Astrocyte of the cerebellum (primary cell): ENCODE measurements around the gene NSD2.

Experiments used
- DNase-seq: peaks from one replicate; pipeline ENCODE4 v3.0.0-alpha.2; 2011; ENCODE audit warnings: low read depth
- H3K4me3 ChIP-seq: 2 replicates; pipeline ENCODE4 v1.5.1; 2011; ENCODE audit warnings: mild to moderate bottlenecking, low read depth, low read length, moderate library complexity
- in situ Hi-C: cut with HindIII; loops from 2 replicates; pipeline ENCODE4 v1.10.0; 2017; ENCODE audit warnings: low sequenced_read_pairs
- TF ChIP-seq, protein P1 (sequence below): IDR thresholded peaks from 2 replicates; pipeline ENCODE4 v1.5.1; 2012; ENCODE audit warnings: low read length, low read depth, moderate library complexity, mild to moderate bottlenecking; ENCODE audit errors: missing control alignments

The NSD2 gene

DNA sequence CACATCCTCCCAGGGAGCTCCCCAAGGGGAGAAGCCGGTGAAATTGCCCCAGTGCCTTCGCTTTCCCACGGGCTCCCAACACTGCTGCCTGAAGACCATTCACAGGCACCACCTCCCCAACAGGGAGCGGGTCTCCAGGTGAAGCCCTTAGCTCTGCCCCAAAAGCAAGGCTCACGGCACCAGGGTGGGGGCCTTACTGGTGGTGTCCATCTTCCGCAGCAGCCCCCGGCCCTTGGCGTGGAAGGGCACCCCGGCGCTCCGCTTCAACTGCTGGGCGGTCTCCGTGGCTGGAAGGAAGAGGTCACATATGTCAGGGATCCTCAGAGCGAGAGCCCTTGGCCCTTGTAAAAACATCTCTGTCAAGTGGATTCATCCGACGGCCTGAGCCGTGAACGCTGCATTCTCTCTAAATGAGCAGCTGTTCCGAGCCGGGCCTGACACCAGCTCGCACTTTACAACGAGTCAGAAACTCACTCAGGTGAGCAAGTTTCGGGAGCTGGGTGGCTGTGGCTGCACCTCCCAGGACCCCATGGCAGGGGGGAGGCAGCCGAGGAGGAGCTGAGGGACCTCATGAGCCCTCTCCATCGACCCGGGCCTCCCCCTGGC, 116.6 kb downstream of the NSD2 start:
- DNase-seq = no peak
- in situ Hi-C loops = no loop called here
- H3K4me3 ChIP-seq = no peak overlapping the region
- TF ChIP-seq, protein P1, sequence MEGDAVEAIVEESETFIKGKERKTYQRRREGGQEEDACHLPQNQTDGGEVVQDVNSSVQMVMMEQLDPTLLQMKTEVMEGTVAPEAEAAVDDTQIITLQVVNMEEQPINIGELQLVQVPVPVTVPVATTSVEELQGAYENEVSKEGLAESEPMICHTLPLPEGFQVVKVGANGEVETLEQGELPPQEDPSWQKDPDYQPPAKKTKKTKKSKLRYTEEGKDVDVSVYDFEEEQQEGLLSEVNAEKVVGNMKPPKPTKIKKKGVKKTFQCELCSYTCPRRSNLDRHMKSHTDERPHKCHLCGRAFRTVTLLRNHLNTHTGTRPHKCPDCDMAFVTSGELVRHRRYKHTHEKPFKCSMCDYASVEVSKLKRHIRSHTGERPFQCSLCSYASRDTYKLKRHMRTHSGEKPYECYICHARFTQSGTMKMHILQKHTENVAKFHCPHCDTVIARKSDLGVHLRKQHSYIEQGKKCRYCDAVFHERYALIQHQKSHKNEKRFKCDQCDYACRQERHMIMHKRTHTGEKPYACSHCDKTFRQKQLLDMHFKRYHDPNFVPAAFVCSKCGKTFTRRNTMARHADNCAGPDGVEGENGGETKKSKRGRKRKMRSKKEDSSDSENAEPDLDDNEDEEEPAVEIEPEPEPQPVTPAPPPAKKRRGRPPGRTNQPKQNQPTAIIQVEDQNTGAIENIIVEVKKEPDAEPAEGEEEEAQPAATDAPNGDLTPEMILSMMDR = no peak

DNA sequence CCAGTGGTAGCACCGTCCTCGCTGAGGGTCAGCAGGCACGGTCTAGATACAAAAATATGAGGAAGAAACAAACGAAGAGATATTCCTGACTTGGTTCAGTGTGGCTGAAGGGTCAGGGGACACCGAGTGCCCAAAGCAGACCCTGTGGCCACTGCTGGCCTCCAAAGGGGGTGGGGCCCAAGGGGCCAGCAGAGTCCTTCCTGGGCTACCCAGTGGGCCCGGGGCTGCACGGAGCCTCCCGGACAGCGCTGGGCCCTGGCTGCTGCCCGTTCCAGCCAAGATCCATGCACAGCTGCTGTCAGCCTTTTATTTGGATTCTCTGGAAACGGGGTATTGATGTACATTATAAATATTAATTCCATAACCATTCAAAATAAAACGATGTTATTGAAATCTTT, 117.1 kb downstream of the NSD2 start:
- in situ Hi-C loops = no loop called here

DNA sequence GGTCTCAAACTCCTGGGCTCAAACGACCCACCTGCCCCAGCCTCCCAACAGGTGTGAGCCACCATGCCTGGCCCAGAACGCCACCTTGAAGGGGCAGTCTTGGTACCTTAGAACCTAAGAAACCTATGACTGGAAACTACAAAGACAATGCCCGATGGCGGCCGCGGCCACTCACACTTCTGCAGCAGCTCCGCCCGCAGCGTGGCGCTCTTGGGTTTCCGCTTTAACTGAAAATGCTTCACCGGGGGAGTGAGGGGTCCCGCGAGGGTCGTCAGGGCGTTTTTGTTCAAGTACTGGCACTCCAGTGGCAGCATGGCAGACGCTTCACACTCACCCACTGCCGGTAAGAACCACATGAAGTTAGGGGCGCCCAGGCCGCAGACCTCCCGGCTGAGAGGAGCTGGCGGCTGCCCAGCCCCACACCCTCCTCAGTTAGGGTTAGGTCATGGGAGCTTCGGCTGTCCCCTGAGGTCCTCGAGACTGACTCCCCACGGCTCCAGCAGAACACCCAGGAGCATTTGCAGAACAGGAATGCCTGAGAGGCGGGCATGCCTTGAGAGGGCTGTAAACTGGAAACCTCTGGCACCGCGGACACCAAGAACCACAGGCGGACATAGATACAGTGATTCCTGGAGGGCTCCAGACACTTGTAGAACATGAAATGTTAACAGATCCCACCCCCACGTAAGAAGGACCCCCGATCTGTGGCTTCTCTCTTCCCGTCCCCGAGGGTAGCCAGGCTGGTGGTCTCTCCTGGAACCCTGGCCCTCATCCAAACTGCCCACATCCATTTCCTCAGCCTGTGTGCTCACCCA, 118.5 kb downstream of the NSD2 start:
- no peak for DNase-seq
- TF ChIP-seq, protein P1 = no peak

More for the DNA sequence above, 117.1 kb downstream of the NSD2 start:
- H3K4me3 ChIP-seq = no peak overlapping the region
- TF ChIP-seq, protein P1 = no peak
- no peak for DNase-seq

DNA sequence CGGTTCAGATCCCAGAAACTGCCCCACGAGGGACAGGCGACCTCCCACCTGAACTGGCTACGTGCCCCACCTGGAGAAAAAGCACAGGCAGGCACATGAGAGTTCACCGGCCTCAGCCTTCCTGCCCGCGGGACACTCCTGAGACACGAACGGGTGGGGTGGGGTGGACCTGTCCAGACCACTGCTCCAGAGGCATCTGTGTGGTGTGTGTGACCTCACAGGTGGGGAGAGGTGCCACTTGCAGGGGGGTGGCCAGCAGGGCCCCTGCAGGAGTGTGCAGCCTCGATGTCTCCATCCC, 119.1 kb downstream of the NSD2 start:
- H3K4me3 ChIP-seq = no peak overlapping the region
- in situ Hi-C loops = no loop called here
- TF ChIP-seq, protein P1 = no peak
- no peak for DNase-seq

More for the DNA sequence above, 118.5 kb downstream of the NSD2 start:
- in situ Hi-C loops = no loop called here
- H3K4me3 ChIP-seq = no peak overlapping the region

DNA sequence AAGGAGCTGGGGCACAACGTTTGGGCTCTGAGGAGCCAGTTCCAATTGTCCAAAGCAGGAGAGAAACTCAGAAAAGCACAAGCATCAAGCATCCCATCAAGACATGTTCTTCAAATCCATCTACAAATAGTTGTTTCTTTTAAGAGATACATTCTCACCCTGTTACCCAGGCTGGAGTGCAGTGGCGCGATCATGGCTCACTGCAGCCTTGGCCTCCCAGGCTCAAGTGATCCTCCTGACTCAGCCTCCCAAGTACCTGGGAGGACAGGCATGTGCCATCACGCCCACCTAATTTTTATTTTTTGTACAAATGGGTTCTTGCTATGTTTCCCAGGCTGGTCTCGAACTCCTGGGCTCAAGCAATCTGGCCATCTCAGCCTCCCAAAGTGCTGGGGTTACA, 119.5 kb downstream of the NSD2 start:
- H3K4me3 ChIP-seq = no peak overlapping the region
- TF ChIP-seq, protein P1 = no peak
- no peak for DNase-seq
- in situ Hi-C loops = no loop called here

DNA sequence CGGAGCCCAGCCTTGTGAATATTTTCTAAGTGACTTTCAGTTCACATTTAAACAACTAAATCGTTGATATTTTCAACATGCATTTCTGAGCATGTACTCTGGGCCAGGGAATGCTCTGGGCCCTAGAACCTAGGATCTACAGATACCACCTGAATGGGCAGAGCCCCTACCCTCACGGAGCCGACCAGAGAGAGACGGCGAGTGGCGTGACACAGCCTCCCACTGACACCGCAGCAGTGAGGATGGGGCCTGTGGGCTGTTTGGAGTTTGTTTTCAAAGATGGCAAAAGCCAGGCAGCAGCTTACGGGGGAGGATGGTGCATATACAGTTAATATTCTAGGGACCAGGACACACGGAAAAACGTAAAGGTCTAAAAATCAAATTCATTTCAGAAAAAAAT, 119.9 kb downstream of the NSD2 start:
- H3K4me3 ChIP-seq = no peak overlapping the region
- TF ChIP-seq, protein P1 = no peak
- no peak for DNase-seq
- in situ Hi-C loops = no loop called here
